Stimulated activated CD8-positive, alpha-beta memory T cell treated with anti-CD3 and anti-CD28 coated beads, Interleukin-12 subunit alpha, Interleukin-12 subunit beta, amount 100 ng/mL, for 1 hour (primary cell): ENCODE results near the gene PPIH.
A peak's percentile ranks its signal among the peaks of the same experiment; 100 is the strongest.
"Not testable (repeated sequence)": the region's sequence is repeated elsewhere in the genome, so short reads cannot be mapped to it uniquely, and the experiment has no call there.

Source experiments
- DNase-seq: peaks from one replicate; pipeline ENCODE4 v3.0.0-alpha.2; 2020; ENCODE audit warnings: low read depth

The PPIH gene

DNA sequence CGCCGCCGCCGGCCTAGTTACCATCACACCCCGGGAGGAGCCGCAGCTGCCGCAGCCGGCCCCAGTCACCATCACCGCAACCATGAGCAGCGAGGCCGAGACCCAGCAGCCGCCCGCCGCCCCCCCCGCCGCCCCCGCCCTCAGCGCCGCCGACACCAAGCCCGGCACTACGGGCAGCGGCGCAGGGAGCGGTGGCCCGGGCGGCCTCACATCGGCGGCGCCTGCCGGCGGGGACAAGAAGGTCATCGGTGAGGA, 24.2 kb downstream of the PPIH start:
- not testable (repeated sequence) for DNase-seq

DNA sequence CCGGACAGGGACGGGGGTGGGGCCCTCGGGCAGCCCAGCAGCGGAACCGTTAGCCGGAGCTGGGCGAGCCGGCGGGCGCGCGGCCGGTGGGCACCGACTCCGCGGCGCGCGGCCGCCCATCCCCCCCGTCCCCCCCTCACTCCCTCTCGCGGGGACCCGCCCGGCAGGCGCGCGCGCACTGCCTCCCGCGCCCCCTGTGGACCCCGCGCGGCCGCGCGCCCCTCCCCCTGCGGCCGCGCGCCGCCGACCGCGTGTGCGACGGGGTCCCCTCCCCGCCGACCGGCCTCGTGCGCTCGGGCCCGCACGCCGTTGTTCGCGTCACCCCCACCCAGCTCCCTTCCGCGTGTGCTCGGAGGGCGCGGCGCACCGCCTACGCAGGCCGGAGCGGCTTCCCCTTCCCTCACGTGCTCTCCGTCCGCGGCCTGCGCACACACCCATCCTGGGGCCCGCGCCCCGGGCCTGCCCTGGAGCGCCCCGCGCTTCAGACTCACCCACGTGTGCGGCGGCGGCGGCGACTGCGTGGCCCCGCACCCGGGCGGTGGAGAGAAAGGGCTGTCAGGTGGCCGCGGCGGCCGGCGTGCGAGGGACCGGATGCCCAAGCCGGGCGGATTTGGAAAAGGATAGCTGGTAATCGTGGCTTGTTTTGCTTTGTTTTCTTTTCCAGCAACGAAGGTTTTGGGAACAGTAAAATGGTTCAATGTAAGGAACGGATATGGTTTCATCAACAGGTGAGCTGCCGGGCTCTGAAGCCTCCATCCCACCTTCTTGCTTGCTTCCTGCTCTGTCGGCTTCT, 24.7 kb downstream of the PPIH start:
- peak; percentile 32 for DNase-seq

DNA sequence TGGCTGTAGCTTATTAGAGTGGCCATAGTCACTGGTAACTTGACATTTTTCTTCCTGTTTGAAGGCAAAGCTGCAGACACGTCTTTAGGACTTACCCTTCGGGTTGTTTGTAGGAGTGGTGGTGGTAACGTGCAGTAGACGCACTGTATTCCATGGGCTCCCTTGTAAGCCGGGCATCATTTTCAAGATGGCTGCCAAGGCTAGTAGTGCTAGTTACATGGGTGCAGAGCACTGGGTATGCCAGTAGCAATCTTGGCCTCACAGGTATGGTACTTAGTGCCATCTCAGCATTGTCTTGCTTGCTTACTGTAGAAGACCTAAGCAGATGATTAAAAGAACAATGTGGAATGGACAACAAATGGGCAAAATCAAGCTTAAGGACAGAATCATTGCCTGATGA, 25.9 kb downstream of the PPIH start:
- DNase-seq, result no peak

DNA sequence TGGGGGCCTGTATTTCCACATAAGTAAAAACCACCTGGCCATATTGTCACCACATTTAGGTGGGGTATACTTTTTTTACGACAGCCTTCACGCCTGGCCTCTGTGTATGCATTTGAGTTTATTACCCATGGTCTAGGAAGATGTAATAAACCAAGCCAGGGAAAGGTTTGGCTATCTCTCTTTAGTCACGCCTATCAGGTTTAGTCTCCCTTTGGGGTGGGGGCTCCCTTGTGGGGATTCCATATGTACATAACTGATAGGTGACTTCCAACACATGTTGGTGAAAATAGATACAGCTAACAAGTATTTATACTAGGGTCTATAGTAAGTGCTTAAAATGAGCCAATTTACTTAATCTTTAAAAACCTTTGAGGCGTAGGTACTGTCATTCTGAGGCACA, 28.2 kb downstream of the PPIH start:
- no peak for DNase-seq

DNA sequence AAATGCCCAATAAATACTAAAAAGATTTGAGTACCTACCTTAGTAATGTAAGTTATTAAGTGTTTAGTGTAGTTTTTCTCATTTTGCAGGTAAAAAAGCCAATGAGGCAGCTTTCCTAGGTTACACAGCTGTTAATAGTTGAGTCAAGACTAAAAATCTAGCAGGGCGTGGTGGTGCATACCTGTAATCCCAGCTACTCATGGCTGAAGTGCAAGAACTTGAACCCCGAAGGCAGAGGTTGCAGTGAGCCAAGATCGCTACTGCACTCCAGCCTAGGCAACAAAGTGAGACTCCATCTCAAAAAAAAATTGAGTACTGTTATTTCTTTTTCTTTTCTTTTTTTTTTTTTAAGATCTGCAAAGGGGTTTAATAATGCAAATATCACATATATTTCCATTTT, 31.7 kb downstream of the PPIH start:
- DNase-seq, result no peak

DNA sequence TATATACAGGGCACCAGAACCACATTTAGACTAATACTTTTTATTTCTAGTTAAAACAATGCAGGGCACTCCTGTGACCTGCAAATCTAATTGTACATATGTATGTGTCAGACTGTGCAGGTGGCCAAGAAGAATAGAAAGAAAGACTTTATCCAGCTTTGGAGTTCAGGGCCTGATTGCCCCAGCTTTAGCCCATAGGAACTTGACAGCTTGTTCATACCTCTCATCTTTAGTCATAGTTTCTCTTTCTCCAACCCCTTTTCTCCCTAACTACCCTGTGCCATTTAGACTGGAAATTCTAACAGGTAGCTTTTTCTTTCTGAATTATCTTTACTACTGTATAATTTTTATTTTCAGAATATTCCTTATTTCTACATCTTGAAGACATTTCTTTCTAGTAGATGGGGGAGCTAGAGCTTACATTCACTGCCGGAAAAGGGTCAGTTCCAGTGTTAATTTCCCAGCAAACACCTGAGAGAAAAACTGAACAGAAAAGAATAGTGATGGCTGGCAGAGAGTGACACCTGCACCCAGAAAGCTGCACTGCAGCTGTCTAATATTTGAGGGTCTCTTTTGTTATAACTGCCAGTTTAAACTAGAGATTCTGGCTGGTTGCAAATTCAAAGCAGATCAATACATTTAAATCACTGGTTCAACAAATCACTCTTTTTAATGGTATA, 32.4 kb downstream of the PPIH start:
- DNase-seq, result no peak

DNA sequence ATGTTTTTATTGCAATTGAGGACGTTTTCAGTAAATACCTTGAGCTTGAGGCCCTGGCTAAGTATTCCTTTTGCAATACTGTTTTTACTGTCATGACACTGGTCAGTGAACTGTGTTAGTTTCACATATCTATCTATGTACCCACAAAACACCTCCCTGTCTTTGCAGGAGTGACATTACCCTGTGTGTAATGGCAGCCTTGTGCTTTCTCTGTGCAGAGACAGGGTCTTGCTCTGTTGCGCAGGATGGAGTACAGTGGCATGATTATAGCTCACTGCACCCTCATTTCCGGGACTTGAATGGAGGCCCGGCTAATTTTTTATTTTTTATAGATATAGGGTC, 32.9 kb downstream of the PPIH start:
- no peak for DNase-seq

DNA sequence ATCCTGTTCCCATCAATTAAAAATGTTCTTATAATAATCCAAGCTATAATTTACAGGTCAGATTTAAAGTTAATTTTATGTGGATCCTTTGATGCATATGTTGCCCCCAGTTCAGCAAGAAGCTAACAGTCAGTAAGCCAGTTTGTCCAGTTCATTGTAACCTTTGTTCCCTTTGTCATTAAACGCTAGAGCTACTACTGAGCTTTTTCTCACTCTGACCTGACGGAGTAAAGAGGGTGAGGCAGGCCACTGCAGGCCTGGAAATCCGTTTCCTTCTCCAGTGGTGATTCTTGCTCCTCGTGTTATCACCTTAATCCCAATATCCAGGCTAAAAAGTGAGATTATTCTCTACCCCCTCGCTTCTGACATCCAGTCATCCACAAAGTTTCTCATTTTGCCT, 34.2 kb downstream of the PPIH start:
- no peak for DNase-seq

DNA sequence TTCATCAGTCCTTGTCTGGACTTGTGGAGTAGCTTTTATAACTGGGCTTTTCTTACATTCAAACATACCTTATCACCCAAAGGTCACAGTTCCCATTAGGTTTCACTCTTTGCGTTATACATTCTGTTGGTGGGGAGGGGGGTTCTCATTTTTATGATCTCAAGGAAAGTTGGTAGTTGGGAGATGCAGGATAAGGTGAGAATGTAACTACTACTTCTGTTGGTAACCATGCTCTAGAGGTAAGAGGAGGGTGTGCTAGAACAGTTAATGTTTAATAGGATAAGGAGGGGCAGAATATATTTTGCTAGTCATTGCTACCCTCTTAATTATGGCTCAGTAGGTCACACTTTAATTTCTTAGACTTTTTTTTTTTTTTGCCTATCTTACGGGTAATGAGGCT, 34.7 kb downstream of the PPIH start:
- DNase-seq, result no peak

DNA sequence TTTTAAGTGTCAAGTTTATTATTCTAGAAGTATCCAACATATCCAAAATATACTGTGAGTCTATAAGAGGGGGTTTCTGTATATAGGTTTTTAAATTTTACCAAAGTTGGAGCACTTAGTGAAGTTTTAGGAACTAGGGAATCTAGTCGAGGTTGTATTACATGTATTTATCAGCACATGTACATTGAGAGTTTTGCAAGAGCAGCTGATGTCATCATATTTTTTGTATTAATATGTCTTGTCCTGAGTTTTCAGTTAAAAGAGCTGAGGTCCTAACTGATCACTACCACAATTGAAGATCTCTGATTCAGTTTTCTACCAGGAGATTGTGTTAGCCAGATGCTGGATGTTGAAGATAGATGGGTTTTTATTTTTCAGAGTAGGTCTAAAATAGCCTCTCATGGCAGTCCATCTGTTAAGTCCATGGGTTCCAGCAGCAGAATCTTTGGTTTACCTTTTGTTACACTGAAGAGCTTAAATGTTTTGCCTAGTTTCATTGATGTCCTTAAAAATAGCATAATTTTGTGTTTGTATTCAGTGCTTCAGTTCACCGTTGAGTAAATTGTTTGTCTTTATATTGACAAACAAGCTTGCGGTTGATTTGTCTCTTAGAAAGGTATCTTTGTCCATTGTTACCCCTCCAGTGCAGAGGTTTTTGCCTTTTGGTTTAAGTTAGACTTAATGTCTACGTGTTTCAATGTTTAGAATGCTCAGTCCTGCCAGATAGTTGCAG, 40.0 kb downstream of the PPIH start:
- no peak for DNase-seq

DNA sequence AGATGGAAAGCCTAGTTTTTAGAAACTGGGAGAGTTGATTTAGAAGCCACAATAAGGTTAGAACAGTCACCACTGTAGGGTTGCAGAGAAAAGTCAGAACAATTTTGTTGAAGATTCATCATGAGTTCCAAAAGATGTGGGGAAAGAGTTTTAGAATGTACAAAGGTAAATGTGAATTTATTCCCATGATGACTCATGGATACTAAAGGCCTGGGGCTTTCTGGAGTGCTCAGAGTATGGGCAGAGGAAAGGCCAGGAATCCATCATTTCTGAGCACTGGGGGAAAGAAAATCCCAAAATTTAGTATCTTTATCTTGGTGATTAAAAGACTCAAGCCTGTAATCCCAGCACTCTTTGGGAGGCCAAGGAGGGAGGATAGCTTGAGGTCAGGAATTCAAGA, 41.8 kb downstream of the PPIH start:
- DNase-seq, result no peak

DNA sequence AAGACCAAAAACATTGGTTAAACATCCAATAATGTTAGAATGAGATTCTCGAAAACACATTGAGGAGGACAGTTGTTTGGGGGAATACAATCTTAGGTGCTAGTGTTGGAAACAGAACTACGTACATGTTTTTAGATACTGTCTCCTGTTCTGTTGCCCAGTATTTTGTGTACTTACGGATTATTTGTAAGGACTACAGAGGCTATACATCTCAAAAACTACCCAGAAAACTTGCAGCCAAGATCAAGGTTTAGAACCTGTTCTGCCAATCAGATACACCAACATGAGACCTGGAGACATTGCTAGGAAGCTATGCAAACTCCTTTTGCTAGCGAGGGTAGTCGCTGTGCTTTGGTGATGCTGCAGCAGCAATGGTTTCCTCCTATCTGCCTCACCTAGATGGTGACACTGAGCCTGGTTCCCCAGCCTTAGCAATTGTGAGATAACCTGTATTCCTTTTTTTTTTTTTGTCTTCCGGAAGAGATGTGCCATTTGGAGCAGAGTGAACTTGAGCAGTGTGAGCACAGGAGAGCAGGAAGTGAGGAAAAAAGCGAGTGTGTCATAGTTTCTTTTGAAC, 45.8 kb downstream of the PPIH start:
- no peak for DNase-seq

DNA sequence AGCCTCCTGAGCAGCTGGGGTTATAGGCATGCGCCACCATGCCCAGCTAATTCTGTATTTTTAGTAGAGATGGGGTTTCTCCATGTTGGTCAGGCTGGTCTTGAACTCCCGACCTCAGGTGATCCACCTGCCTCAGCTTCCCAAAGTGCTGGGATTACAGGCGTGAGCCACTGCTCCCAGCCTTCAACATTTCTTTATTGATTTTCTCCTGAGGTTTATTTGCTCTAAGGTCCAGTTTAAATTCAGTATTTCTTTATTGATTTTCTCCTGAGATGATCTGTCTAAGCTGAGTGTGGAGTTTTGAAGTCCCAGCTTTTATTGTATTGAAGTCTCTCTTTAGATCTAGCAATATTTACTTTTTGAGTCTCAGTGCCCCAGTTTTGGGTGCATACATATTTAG, 54.6 kb downstream of the PPIH start:
- DNase-seq, result not testable (repeated sequence)

DNA sequence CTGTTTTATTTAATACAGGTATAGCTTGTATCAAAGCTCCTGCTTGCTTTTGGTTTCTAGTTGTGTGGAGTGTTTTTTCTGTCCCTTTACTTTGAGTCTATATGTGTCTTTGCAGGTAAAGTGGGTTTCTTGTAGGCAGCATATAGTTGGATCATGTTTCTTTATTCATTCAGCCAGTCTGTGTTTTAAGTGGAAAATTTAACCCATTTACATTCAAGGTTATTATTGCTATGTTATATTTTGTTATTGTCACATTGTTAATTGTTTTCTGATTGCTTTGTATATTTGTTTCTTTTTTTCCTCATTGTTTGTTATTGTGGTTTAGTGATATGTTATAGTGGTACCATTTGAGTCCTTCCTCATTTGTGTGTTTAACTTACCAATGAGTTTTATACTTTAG, 55.1 kb downstream of the PPIH start:
- DNase-seq, result no peak

DNA sequence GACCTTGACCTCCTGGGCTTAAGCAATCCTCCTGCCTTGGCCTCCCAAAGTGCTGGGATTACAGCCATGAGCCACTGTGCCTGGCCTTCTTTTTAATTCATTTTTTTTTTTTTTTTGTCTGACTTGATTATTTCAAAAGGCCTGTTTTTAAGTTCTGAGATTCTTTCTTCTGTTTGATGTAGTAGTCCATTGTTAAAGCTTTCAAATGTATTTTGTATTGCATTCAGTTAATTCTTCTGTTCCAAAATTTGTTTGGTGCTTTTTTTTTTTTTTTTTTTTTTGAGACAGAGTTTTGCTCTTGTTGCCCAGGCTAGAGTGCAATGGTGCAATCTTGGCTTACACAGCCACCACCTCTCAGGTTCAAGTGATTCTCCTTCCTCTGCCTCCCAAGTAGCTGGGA, 56.2 kb downstream of the PPIH start:
- DNase-seq, result not testable (repeated sequence)

DNA sequence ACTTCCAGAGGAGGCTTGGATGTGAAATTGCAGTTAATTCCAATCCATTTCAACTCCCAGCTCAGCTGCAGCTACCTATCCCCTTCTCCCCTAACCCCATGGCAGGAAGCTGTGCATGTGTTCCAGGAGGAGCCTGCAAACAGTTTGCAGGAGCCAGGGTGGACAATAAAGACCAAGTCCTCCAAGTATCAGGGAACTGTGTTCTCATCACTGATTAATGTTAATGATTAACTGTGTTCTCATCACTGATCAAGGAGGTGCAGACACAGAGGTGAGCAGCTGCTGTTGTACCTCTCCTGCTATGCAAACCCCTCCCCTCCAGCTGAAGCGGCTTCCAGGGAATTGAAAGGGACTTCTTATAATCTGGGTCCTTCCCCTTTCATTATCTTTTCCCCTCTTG, 62.6 kb downstream of the PPIH start:
- DNase-seq, result no peak

DNA sequence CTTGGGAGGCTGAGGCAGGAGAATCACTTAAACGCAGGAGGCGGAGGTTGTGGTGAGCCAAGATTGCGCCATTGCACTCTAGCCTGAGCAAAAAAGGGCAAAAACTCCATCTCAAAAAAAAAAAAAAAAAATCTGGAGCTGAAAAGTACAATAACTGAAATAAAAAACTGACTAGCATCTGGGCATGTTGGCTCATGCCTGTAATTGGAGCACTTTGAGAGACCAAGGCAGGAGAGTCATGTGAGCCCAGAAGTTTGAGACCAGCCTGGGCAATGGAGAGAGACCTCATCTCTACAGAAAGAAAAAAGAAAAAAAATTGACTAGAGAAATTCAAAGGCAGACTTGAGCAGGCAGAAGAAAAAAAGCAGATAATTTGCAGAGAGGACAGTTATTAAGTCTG, 63.7 kb downstream of the PPIH start:
- no peak for DNase-seq

DNA sequence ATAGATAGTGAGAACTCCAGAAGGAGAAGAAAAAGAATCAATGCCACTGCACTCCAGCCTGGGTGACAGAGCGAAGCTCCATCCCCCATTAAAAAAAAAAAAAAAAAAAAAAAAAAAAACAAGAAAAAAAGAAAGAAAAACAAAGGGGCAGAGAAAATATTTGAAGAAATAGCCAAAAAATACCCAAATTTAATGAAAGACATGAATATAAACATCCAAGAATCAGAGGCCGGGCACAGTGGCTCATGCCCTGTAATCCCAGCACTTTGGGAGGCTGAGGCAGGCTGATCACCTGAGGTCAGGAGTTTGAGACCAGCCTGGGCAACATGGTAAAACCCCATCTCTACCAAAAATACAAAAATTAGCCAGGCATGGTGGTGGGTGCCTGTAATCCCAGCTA, 64.2 kb downstream of the PPIH start:
- DNase-seq, result not testable (repeated sequence)

DNA sequence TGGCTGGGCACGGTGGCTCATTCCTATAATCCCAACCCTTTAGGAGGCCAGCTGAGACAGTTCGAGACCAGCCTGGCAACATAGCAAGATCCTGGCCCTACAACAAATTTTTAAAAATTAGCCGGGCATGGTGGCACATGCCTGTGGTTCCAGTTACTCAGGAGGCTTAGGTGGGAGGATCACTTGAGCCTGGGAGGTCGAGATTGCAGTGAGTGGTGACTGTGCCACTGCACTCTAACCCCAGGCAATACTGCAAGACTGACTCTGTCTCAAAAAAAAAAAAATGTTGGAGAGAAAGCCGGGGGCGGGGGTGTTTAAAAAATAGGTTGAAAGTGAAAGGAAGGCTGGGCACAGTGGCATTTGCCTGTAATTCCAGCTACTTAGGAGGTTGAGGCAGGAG, 65.3 kb downstream of the PPIH start:
- DNase-seq, result no peak

DNA sequence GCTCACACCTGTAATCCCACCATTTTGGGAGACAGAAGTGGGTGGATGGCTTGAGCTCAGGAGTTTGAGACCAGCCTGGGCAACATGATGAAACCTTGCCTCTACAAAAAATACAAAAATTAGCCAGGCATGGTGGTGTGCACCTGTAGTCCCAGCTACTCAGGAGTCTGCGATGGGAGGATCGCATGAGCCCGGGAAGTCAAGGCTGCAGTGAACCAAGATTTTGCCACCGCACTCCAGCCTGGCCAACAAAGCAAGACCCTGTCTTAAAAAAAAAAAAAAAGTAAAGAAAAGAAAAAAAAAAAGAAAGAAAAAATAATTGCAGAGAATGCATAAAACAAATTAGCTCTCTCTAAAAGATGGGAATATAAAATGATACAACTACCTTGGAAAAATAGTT, 67.6 kb downstream of the PPIH start:
- not testable (repeated sequence) for DNase-seq
